ENCODE results near the gene BSND. TPM values are rescaled to one million over a fixed set of nuclear protein-coding genes. Genes with fewer than 3 reads are reported as not detected.

Gene BSND
- total and polyA plus RNA-seq, 2 experiments from 2014 or later: 0.21 to 0.23 TPM

DNA sequence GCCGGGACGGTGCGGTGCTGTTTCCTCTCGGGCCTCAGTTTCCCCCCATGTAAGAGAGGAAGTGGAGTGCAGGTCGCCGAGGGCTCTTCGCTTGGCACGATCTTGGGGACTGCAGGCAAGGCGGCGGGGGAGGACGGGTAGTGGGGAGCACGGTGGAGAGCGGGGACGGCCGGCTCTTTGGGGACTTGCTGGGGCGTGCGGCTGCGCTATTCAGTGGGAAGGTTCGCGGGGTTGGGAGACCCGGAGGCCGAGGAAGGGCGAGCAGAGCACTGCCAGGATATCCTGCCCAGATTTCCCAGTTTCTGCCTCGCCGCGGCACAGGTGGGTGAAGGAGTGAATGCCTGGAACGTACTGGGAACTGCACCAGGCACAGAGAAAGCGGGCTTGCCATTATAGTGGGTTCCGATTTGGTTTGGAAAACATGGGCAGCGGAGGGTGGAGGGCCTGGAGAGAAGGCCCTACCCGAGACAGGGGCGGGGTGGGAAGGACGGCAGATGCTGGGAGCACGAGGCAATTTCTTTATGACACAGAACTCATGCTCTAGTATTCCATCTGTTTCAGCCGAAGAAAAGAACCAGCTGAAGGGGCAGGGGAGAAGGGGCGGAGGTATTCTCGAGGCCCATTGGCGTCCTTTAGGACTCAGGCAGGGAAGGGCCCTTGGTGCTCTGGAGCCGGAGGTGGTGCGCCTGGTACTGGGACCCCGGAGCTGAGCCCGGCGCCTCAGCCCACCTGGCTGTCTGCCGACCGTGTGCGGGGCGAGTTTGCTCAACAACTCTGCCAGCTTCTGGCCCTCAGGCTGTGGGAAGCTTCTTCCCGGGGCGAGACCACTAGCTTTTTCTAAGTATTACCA lies 41.6 kb downstream of the BSND start:
- Histone ChIP-seq H3K27me3 (peaks cover 32% of the 10 kb centered on the region), H3K9me3 (ENCODE audit: low read depth) (no peaks in the 10 kb centered on the region), H3K79me2 (peaks cover 28% of the 10 kb centered on the region), H4K20me1 (ENCODE audit: insufficient read depth, poor library complexity, severe bottlenecking) (peaks cover 8% of the 10 kb centered on the region), H3K9me2 (replicated peaks; ENCODE audit: insufficient read depth) (no peaks in the 10 kb centered on the region), H3K27ac (no peak overlapping the region), H2AFZ (peak overlapping the region; percentile 2), H3K4me1 (ENCODE audit: insufficient read depth) (no peaks in the 10 kb centered on the region), H3K4me3 (peak overlapping the region; percentile 33), H3K36me3 (replicated peaks; ENCODE audit: insufficient read depth, low read depth) (no peaks in the 10 kb centered on the region), H3K4me2 (peak overlapping the region; percentile 96)
- WGBS (ENCODE audit: low lambda C conversion rate, missing lambda C conversion rate): 14% methylated on average over 43 of the region's 49 CpGs
- peak; percentile 11 for TF ChIP-seq EZH2 (IDR thresholded peaks at IDR 0.05; ENCODE audit: borderline replicate concordance)
- TF ChIP-seq, protein P1, sequence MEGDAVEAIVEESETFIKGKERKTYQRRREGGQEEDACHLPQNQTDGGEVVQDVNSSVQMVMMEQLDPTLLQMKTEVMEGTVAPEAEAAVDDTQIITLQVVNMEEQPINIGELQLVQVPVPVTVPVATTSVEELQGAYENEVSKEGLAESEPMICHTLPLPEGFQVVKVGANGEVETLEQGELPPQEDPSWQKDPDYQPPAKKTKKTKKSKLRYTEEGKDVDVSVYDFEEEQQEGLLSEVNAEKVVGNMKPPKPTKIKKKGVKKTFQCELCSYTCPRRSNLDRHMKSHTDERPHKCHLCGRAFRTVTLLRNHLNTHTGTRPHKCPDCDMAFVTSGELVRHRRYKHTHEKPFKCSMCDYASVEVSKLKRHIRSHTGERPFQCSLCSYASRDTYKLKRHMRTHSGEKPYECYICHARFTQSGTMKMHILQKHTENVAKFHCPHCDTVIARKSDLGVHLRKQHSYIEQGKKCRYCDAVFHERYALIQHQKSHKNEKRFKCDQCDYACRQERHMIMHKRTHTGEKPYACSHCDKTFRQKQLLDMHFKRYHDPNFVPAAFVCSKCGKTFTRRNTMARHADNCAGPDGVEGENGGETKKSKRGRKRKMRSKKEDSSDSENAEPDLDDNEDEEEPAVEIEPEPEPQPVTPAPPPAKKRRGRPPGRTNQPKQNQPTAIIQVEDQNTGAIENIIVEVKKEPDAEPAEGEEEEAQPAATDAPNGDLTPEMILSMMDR (IDR thresholded peaks at IDR 0.05; ENCODE audit: poor library complexity): no peak
- no peak for DNase-seq (ENCODE audit: low spot score)

DNA sequence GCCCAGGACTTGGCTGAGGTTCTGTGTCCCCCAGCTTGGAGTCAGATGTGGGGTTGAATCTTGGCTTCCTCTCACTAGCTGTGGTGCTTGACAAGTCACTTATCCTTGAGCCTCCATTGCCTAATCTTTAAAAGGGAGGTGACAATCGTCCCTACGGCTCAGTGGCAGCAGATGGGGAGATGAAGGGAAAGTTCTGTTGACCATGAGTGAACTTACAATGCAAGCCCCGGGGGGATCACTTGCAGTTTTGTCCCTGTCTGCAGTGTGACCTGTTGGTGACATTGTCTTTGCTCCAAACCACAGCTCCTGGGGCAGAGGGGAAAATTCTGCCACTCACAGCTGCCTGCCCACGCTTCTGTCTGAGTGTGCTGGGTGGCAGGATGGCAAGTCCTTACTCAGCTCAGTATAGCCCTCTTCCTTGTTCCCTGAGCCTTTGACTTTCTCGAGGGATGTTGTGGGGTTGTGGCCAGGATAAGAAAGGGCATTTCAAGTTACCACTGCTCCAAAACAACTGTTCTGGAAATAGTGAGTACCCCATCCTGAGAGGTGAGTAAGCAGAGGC lies 42.3 kb downstream of the BSND start:
- no peaks in the 10 kb centered on the region for H3K36me3 ChIP-seq (replicated peaks; ENCODE audit: insufficient read depth, low read depth)
- H3K27me3 ChIP-seq: peaks cover 32% of the 10 kb centered on the region
- peaks cover 8% of the 10 kb centered on the region for H4K20me1 ChIP-seq (ENCODE audit: insufficient read depth, poor library complexity, severe bottlenecking)
- H3K9me2 ChIP-seq (replicated peaks; ENCODE audit: insufficient read depth): no peaks in the 10 kb centered on the region
- 46% methylated on average over 5 of the region's 5 CpGs for whole genome bisulfite sequencing (ENCODE audit: low lambda C conversion rate, missing lambda C conversion rate)
- H3K4me3 ChIP-seq: no peak overlapping the region
- peaks cover 28% of the 10 kb centered on the region for H3K79me2 ChIP-seq
- TF ChIP-seq EZH2phosphoT487 (IDR thresholded peaks at IDR 0.05; ENCODE audit: low read depth, severe bottlenecking, unreplicated experiment) (no peak), EZH2 (IDR thresholded peaks at IDR 0.05; ENCODE audit: borderline replicate concordance) (no peak)
- TF ChIP-seq, protein P1 (IDR thresholded peaks at IDR 0.05; ENCODE audit: poor library complexity): no peak
- no peaks in the 10 kb centered on the region for H3K9me3 ChIP-seq (ENCODE audit: low read depth)
- no peak for DNase-seq (ENCODE audit: low spot score)
- no peak overlapping the region for H2AFZ ChIP-seq
- H3K4me2 ChIP-seq: peak overlapping the region; percentile 96
- no peak overlapping the region for H3K27ac ChIP-seq
- H3K4me1 ChIP-seq (ENCODE audit: insufficient read depth): no peaks in the 10 kb centered on the region

DNA sequence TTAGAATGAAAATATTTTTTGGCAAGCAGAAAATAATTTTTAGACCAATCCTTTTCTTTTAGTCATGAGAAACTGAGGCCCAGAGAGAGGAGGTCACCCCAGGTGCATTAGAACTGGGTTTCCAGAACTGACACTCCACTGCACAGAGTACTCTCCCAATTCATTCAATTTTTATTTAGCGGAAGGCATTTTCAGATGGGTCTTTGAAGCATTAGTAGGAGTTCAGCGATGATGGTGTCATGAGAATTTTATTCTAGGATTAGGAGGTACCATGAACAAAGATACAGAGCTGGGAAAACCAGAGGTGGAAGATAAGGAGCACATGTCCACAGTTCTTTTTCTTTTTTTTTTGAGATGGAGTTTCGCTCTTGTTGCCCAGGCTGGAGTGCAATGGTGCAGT lies 42.9 kb downstream of the BSND start:
- Histone ChIP-seq H3K4me2 (peak overlapping the region; percentile 96), H3K9me2 (replicated peaks; ENCODE audit: insufficient read depth) (no peaks in the 10 kb centered on the region), H3K27me3 (peaks cover 28% of the 10 kb centered on the region), H3K4me3 (no peak overlapping the region), H2AFZ (no peak overlapping the region), H3K27ac (no peak overlapping the region), H3K9me3 (ENCODE audit: low read depth) (no peaks in the 10 kb centered on the region), H3K4me1 (ENCODE audit: insufficient read depth) (no peaks in the 10 kb centered on the region), H3K79me2 (peaks cover 28% of the 10 kb centered on the region), H3K36me3 (replicated peaks; ENCODE audit: insufficient read depth, low read depth) (no peaks in the 10 kb centered on the region), H4K20me1 (ENCODE audit: insufficient read depth, poor library complexity, severe bottlenecking) (peaks cover 8% of the 10 kb centered on the region)
- 83% methylated on average over 3 of the region's 3 CpGs for WGBS (ENCODE audit: low lambda C conversion rate, missing lambda C conversion rate)
- no peak for DNase-seq (ENCODE audit: low spot score)
- TF ChIP-seq EZH2phosphoT487 (IDR thresholded peaks at IDR 0.05; ENCODE audit: low read depth, severe bottlenecking, unreplicated experiment) (no peak), EZH2 (IDR thresholded peaks at IDR 0.05; ENCODE audit: borderline replicate concordance) (no peak)
- TF ChIP-seq, protein P1 (IDR thresholded peaks at IDR 0.05; ENCODE audit: poor library complexity): no peak
